HepG2 (cell line): ENCODE data around the gene TMCC2. TPM values are rescaled to one million over a fixed set of nuclear protein-coding genes. Genes with fewer than 3 reads are reported as not detected.

Experiments
- ATF2 ChIP-seq: sonication (generic); formaldehyde crosslinking; IDR thresholded peaks from 2 replicates; pipeline ENCODE4 v1.4.0; 2020; ENCODE audit warnings: missing genetic modification reagents
- ATF7 ChIP-seq, 2 experiments: fragments of 450-650 bp in 1 of 2; sonication (generic) in 1 of 2; formaldehyde crosslinking in 1 of 2; IDR thresholded peaks; 2 replicates each; pipeline versions ENCODE4 v1.4.0 to v1.6.1; 2016 to 2020; ENCODE audit warnings: antibody characterized with exemption in 1 of 2, mild to moderate bottlenecking in 1 of 2, missing genetic modification reagents in 1 of 2
- CEBPB ChIP-seq: IDR thresholded peaks from 2 replicates; pipeline ENCODE4 v1.6.1; 2011; ENCODE audit warnings: low read depth, low read length, improper control_type of control experiment, borderline replicate concordance
- CREB1 ChIP-seq, 2 experiments: fragments of 450-650 bp in 1 of 2; IDR thresholded peaks; 2 replicates each; pipeline ENCODE4 v1.6.1; 2016 to 2017; ENCODE audit warnings: control low read depth in 1 of 2, mild to moderate bottlenecking in 1 of 2, missing compliant biosample characterization in 1 of 2, missing genetic modification characterization in 1 of 2
- HIVEP1 ChIP-seq: sonication (generic); formaldehyde crosslinking; IDR thresholded peaks from 2 replicates; pipeline ENCODE4 v1.4.0; 2020; ENCODE audit warnings: mild to moderate bottlenecking, missing genetic modification reagents
- HMG20A ChIP-seq: IDR thresholded peaks from 2 replicates; pipeline ENCODE4 v1.6.1; 2016; ENCODE audit warnings: borderline replicate concordance
- IRF1 ChIP-seq: sonication (generic); formaldehyde crosslinking; IDR thresholded peaks from 2 replicates; pipeline ENCODE4 v1.4.0; 2020; ENCODE audit warnings: low read depth, mild to moderate bottlenecking, missing genetic modification reagents
- RBM22 ChIP-seq: fragments of 200-400 bp; formaldehyde crosslinking; optimal IDR thresholded peaks from 2 replicates; pipeline ENCODE3; 2017; ENCODE audit warnings: mild to moderate bottlenecking, low read length, moderate library complexity
- SRF ChIP-seq: IDR thresholded peaks from 2 replicates; pipeline ENCODE4 v1.6.1; 2011; ENCODE audit warnings: mild to moderate bottlenecking, low read depth, low read length, moderate library complexity
- TSC22D2 ChIP-seq: sonication (generic); formaldehyde crosslinking; IDR thresholded peaks from 2 replicates; pipeline ENCODE4 v1.5.1; 2020; ENCODE audit warnings: missing genetic modification reagents, mild to moderate bottlenecking, borderline replicate concordance
- XBP1 ChIP-seq: sonication (generic); formaldehyde crosslinking; IDR thresholded peaks from 2 replicates; pipeline ENCODE4 v1.5.0; 2020; ENCODE audit warnings: missing genetic modification reagents
- YEATS4 ChIP-seq: sonication (generic); formaldehyde crosslinking; IDR thresholded peaks from 2 replicates; pipeline ENCODE4 v1.4.0; 2020; ENCODE audit warnings: missing genetic modification reagents, borderline replicate concordance
- ZBTB49 ChIP-seq: sonication (generic); formaldehyde crosslinking; IDR thresholded peaks from 2 replicates; pipeline ENCODE4 v1.4.0; 2020; ENCODE audit warnings: missing genetic modification reagents, borderline replicate concordance
- ZBTB8A ChIP-seq: sonication (generic); formaldehyde crosslinking; IDR thresholded peaks from 2 replicates; pipeline ENCODE4 v1.4.0; 2020; ENCODE audit warnings: mild to moderate bottlenecking, low read depth, missing genetic modification reagents, borderline replicate concordance
- ZNF24 ChIP-seq: fragments of 450-650 bp; IDR thresholded peaks from 2 replicates; pipeline ENCODE4 v1.6.1; 2017; ENCODE audit warnings: antibody characterized with exemption, mild to moderate bottlenecking
- ZNF274 ChIP-seq: sonication (generic); formaldehyde crosslinking; IDR thresholded peaks from 2 replicates; pipeline ENCODE4 v1.5.1; 2020; ENCODE audit warnings: mild to moderate bottlenecking, missing genetic modification reagents
- ZNF430 ChIP-seq: sonication (generic); formaldehyde crosslinking; IDR thresholded peaks from 2 replicates; pipeline ENCODE4 v1.9.0; 2021; ENCODE audit warnings: mild to moderate bottlenecking, missing genetic modification reagents
- ZNF432 ChIP-seq: sonication (generic); formaldehyde crosslinking; IDR thresholded peaks from 2 replicates; pipeline ENCODE4 v1.5.0; 2020; ENCODE audit warnings: missing genetic modification reagents, mild to moderate bottlenecking, borderline replicate concordance
- ZNF496 ChIP-seq: sonication (generic); formaldehyde crosslinking; IDR thresholded peaks from 2 replicates; pipeline ENCODE4 v1.8.1; 2023; ENCODE audit warnings: mild to moderate bottlenecking, moderate library complexity, missing genetic modification reagents; ENCODE audit not compliant: insufficient replicate concordance
- ZNF616 ChIP-seq: sonication (generic); formaldehyde crosslinking; IDR thresholded peaks from 2 replicates; pipeline ENCODE4 v1.5.0; 2020; ENCODE audit warnings: low read depth, mild to moderate bottlenecking, missing genetic modification reagents
- ZNF773 ChIP-seq: sonication (generic); formaldehyde crosslinking; IDR thresholded peaks from 2 replicates; pipeline ENCODE4 v1.4.0; 2020; ENCODE audit warnings: missing genetic modification reagents, borderline replicate concordance
- polyA plus RNA-seq, 8 experiments: library from polyadenylated mRNA; depleted of rRNA in 3 of 8; stranded (reverse) in 7 of 8; unstranded in 1 of 8; fragments of >200 nt; fragmentation: Illumina TruSeq in 4 of 8; extraction: Trizol in 4 of 8; gene quantifications; 2 replicates each; pipeline versions ENCODE4 v1.2.1 to v1.2.3, GENCODE V29; 2011 to 2016; ENCODE audit warnings: low read depth in 4 of 8, missing spikeins in 1 of 8, mixed read lengths in 1 of 8; ENCODE audit not compliant: insufficient read depth in 1 of 8
- total RNA-seq, 5 experiments: library from RNA; depleted of rRNA; stranded (reverse); fragments of >200 nt; fragmentation: Illumina TruSeq; extraction: Trizol; gene quantifications; 2 replicates each; pipeline ENCODE4 v1.2.3, GENCODE V29; 2016; ENCODE audit warnings: low read depth in 1 of 5
- TF ChIP-seq, protein P1 (sequence below): sonication (generic); formaldehyde crosslinking; IDR thresholded peaks from 2 replicates; pipeline ENCODE4 v1.4.0; 2020; ENCODE audit warnings: mild to moderate bottlenecking, missing genetic modification reagents
- TF ChIP-seq, protein P2 (sequence below): IDR thresholded peaks from 2 replicates; pipeline ENCODE4 v1.6.1; 2016

TMCC2 gene
- total and polyA plus RNA-seq, 2 of the 13 experiments (the other 11 are each of a cell fraction or from before 2014, with no cell fraction given): 0.12 to 0.24 TPM

GRCh38 chr1:205294175-205294917 is 66.6 kb downstream of the TMCC2 start (continued):
- no peak for TF ChIP-seq ATF2 (CRISPR knock-in tag)
- TF ChIP-seq SRF: peak; percentile 97
- TF ChIP-seq XBP1 (CRISPR knock-in tag): no peak
- TF ChIP-seq HIVEP1 (CRISPR knock-in tag): peak; percentile 91
- TF ChIP-seq RBM22: no peak
- 0 out of 2 replicates have a peak, but pooled peaks have one; percentile 25 for TF ChIP-seq YEATS4 (CRISPR knock-in tag)
- no peak for TF ChIP-seq ZNF432 (CRISPR knock-in tag)
- TF ChIP-seq ZNF496 (CRISPR knock-in tag): no peak
- TF ChIP-seq ZBTB8A (CRISPR knock-in tag): no peak
- peak; percentile 16; the same call in 1 of the 2 replicates for TF ChIP-seq HMG20A (CRISPR knock-in tag)
- no peak for TF ChIP-seq ZNF773 (CRISPR knock-in tag)
- no peak for TF ChIP-seq ZBTB49
- no peak for TF ChIP-seq ZNF274 (CRISPR knock-in tag)
- TF ChIP-seq, protein P1, sequence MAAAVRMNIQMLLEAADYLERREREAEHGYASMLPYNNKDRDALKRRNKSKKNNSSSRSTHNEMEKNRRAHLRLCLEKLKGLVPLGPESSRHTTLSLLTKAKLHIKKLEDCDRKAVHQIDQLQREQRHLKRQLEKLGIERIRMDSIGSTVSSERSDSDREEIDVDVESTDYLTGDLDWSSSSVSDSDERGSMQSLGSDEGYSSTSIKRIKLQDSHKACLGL (CRISPR knock-in tag): no peak
- TF ChIP-seq TSC22D2 (CRISPR knock-in tag): no peak
- TF ChIP-seq CEBPB: peak; percentile 36; the same call in 1 of the 2 replicates
- TF ChIP-seq CREB1 (IDR thresholded peaks at IDR 0.05): no peak
- TF ChIP-seq CREB1 (CRISPR knock-in tag; IDR thresholded peaks at IDR 0.05): no peak
- TF ChIP-seq, protein P2, sequence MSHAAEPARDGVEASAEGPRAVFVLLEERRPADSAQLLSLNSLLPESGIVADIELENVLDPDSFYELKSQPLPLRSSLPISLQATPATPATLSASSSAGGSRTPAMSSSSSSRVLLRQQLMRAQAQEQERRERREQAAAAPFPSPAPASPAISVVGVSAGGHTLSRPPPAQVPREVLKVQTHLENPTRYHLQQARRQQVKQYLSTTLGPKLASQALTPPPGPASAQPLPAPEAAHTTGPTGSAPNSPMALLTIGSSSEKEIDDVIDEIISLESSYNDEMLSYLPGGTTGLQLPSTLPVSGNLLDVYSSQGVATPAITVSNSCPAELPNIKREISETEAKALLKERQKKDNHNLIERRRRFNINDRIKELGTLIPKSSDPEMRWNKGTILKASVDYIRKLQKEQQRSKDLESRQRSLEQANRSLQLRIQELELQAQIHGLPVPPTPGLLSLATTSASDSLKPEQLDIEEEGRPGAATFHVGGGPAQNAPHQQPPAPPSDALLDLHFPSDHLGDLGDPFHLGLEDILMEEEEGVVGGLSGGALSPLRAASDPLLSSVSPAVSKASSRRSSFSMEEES (CRISPR knock-in tag): no peak
- TF ChIP-seq ZNF24: no peak
- TF ChIP-seq ZNF430 (CRISPR knock-in tag): no peak
- TF ChIP-seq ZNF616 (CRISPR knock-in tag): no peak
- TF ChIP-seq IRF1 (CRISPR knock-in tag): no peak
- no peak for TF ChIP-seq ATF7 (IDR thresholded peaks at IDR 0.05)
- peak; percentile 48; the same call in 1 of the 2 replicates for TF ChIP-seq ATF7 (CRISPR knock-in tag; IDR thresholded peaks at IDR 0.05)
